NCI-H774 (cell line): ENCODE measurements around the gene SRM.
"Not testable (repeated sequence)": the region's sequence is repeated elsewhere in the genome, so short reads cannot be mapped to it uniquely, and the experiment has no call there.

ENCODE experiments used
- DNase-seq: peaks from one replicate; lab custom pipeline; 2025; lab: John Stamatoyannopoulos, UW

SRM gene

DNA sequence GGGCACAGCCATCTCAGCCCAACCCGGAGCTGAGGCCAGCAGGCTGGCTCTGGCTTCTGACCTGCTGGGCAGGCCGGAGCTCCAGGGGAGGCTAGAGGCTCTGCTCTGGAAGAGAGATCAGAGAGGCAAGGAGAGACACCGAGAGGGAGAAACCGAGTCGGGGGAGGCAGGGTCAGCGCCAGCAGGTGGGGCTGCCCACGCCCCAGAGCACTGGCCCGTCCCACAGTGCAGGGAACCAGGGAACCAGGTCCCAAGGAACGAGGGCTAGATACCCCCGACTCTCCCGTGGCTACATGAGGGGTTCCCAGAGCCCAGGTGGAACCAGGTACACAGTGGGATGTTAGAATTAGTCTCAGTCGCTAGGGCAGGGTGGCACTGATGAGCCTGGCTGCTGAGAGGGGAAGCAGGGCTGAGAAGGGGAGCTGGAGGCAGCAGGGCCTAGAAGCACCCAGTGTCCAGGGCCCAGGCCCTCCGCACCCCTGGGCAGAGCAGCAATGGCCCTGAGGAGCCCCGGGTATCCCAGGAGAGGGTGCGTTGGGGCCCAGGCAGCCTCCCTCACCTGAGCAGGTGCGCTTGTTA is 14.9 kb downstream of the SRM start:
- no peak for DNase-seq

DNA sequence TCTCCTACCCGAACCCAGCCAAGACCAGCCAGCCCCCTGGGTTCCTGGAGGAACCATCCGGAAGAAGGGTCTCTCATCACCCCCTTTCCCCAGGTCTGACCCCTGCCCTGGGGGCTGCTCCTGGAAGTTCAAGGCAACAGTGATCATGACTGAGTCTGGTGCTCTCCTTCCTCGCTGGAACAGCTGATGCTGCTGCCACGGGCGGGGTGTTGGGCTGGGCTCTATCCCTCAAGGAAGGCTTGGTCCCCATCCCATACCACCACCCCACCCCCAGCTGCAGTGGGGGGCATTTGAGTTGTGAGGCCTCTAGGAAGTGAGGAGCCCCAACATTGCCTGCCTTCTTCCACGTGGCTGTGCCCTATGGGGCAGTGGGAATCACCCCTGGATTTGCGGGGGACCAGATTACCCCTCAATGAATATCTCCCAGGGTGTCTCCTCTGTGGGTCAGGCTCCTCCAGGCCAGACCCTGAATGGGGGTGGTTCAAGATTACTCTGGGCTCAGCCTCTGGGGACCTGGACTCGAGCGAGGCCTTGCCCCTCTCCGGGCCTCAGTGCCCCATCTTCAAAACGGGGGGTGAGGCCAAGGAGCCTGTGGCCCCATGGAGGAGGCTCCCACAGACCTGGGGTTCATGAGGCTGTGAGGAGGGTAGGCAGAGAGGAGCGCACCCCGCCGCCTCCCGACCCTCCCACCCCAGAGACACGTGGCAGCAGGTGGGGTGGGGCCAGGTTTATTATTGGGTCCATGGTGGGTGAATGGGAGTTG is 15.6 kb downstream of the SRM start:
- DNase-seq = no peak

DNA sequence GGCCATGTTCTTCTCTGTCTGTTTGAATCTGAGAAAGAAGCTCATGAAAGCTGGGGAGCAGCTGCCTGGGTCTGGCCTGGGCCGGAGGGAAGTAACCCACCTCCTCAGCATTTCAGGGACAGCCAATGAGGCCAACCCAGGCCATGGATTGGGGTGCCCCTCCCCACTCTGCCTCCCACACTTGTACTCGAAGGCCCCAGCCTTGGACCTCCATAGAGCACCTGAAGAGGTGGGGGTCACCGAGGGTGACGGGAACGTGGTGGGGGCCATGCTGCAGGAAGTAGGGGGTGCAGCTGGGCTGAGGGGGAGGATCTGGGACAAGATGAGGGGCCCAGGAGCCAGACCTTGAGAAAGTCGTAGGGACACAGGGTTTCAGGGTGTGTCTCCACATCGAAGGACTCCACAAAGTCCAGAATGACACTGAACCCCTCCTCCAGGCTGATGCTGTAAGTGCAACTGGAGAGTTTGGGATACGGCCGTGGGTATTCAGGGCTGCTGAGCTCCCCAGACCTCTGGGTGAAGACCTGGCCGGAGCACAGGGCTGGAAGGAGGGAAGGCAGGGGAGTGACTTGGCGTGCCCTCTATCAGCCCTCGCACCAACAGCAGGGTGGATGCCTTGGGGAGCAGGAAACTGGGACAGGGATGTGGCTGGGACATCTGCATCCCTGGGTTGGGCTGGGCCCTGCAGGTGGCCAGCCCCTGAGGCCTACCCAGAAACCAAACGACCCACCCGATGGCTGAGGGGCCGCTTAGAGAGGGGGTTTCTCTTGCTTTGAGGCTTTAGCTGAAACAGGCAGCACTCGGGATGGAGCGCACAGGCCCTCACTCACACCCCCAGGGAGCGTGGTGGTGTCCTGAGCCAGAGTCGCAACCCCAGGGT is 16.6 kb downstream of the SRM start:
- no peak for DNase-seq

DNA sequence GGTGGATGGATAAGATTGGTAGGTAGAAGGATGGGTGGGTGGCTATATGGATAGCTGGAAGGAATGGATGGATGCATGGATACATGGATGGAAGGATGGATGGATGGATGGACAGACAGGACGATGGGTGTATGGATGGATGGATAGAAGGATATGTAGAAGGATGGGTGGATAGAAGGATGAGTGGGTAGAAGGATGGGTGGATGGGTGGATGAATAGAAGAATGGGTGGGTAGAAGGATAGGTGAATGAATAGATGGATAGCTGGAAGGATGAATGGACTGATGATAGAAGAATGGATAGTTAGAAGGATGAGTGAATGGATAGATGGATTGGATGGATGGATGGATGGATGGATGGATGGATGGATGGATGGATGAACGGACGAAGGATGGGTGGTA is 17.8 kb downstream of the SRM start:
- no peak for DNase-seq

DNA sequence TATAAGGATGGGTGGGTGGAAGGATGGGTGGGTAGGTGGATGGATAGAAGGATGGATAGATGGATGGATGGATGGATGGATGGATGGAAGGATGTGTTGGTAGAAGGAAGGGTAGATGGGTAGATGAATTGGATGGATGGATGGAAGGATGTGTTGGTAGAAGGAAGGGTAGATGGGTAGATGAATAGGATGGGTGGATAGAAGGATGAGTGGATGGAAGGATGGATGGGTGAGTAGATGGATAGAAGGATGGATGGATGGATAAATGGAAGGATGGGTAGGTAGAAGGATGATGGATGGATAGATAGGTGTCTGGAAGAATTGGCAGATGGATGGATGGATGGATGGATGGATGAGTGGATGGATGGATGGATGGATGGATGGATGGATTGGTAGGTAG is 18.8 kb downstream of the SRM start:
- no peak for DNase-seq

DNA sequence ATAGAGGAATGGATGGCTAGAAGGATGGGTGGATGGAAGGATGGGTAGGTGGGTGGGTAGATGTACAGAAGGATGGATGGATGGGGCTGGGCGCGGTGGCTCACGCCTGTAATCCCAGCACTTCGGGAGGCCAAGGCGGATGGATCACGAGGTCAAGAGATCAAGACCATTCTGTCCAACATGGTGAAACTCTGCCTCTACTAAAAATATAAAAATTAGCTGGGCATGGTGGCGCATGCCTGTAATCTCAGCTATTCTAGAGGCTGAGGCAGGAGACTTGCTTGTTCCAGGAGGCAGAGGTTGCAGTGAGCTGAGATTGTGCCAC is 19.8 kb downstream of the SRM start:
- not testable (repeated sequence) for DNase-seq

DNA sequence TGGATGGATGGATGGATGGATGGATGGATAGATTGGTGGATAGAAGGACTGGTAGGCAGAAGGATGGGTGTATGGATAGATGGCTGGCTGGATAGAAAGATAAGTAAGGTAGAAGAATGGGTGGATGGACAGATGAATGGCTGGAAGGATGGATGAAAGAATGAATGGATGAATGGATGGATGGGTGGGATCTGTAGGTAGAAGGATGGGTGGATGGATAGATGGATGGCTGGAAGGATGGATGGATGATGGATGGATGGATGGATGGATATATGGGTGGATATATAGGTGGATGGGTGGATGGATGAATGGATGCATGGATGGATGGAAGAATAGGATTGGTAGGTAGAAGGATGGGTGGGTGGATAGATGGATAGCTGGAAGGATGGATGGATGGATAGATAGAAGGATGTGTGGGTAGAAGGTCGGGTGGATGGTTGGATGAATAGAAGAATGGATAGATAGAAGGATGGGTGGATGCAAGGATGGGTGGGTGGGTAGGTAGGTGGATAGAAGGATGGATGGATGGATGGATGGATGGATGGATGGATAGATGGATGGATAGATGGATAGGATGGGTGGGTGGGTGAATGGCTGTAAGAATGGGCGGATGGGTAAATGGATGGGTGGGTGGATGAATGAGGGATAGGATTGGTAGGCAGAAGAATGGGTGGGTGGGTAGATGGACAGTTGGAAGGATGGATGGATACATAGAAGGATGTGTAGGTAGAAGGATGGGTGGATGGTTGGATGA is 20.3 kb downstream of the SRM start:
- DNase-seq = no peak

DNA sequence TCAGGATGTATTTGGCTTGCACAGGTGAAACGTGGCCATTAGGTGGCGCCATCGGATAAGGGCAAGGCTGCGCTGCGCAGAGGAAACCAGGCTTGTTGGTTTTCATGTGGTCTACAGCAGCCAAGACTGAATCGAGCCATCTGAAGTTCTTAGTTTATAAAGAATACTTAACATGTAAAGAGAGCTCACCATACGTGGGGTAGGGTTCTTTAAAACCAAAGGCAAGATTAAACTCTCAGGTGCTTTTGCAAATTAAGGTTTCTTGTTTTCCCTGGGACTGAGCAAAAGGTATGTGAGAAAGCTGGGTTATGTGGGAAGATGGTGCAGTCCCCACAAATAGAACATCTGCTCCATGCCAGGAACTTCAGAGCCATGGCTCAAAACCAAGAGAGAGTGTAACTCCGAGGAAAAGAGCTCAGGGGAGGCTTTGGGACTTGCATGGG is 22.1 kb downstream of the SRM start:
- peak; percentile 52 for DNase-seq

DNA sequence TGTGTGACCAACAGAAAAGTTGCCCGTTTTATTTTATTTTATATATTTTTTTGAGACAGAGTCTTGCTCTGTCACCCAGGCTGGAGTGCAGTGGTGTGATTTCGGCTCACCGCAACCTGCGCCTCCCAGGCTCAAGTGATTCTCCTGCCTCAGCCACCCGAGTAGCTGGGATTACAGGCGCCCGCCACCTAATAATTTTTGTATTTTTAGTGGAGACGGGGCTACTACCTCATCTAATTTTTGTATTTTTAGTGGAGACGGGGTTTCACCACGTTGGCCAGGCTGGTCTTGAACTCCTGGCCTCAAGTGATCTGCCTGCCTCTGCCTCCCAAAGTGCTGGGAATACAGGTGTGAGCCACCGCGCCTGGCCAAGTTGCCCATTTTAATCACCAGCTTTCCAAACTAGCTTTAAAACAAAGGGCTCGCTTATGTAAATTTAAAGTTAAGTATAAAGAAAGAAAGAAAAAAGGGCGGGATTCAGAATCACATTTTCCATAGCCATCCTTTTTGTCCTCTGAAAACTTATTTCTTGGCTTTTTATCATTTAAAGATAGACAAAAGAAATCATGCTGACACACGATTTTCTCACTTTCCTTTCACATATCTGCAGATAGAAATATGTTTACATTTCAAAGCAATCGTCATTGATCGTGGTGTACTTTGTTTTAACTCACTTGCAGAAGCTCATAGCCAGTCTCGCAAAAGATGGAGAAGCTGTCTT is 22.6 kb downstream of the SRM start:
- not testable (repeated sequence) for DNase-seq

DNA sequence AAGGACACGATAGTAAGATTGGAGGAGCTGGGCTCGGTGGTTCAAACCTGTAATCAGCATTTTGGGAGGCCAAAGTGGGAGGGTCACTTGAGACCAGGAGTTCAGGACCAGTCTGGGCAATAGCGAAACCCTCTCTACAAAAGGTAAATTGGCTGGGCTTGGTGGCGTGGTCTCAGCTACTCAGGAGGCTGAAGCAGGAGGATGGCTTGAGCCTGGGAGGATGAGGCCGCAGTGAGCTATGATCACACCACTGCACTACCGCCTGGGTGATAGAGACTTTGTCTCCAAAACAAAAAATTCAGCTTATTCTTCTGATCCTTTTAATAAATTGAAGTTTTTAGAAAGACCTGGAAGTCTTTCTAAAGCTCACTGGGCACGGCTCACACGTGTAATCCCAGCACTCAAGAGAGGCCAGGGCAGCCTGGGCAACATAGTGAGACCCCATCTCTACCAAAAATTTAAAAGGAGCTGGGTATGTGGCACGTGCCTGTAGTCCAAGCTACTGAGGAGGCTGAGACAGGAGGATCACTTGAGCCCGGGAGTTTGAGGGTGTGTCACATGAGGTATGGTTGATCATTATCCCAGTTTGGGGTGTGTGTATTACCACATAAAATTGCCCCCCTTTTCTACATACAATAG is 28.1 kb downstream of the SRM start:
- DNase-seq = no peak

DNA sequence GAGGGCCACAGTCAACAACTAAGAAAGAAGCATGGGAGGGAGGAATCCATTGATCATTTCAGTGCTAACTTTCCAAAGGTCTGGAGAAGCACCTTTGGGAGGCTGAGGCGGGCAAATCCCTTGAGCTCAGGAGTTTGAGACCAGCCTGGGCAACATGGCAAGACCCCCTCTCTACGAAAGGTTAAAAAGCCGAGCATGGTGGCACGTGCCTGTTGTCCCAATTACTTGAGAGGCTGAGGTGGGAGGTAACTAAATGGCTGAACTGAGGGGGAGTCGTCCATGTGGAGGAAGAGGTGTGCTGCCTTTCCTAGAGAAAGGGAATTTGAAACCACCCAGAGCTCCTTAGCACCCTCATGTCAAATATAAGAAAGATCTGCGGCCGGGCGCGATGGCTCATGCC is 29.0 kb downstream of the SRM start:
- DNase-seq = no peak

DNA sequence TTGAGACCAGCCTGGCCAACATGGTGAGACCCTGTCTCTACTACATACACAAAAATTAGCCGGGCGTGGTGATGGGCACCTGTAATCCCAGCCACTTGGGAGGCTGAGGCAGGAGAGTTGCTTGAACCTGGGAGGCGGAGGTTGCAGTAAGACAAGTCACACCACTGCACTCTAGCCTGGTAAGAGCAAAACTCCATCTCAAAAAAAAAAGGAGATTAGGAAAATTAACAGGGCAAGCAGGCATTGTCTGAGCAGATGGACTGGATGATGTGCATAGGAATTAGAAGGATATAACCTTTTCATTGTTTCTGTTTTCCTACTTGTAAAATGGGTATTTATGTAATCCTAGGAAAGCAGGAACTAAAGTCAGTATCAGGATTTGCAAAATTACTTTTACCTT is 31.8 kb downstream of the SRM start:
- DNase-seq = no peak

DNA sequence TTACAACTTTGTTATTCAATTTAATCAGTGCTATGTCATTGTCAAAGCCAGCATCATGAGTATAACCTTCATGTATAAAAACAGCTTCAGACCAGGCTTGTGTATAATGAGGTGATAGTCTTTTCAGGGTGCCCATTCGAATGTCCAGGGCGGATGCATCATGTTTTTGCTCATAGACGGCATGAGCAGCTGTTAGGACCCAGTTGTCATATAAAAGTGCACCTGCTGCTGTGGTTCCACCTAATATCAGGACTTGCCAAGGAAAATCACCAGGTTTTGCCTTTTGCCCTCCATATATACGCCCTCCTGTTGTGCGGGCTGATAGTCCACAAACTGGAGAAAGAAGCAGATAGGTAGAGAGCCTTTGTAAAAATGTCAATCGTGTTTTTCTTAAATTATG is 32.5 kb downstream of the SRM start:
- no peak for DNase-seq

DNA sequence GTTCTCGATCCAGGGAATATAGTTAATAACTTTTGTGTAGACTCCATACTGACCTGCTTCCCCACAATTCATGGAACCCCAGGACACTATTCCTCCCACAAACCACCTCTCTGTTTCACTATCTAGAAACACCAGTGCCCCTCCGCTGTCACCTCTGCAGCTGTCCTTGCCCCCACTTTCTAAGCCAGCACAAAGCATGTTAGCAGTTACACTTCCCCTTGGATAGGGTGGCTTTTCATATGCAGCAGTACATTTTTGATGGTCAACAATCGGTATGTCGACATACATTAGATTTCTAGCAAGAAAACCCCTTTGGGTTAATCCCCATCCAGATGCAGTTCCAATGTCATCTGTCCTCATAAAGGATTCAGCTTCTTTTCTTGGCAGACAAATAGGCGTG is 32.9 kb downstream of the SRM start:
- DNase-seq = no peak

DNA sequence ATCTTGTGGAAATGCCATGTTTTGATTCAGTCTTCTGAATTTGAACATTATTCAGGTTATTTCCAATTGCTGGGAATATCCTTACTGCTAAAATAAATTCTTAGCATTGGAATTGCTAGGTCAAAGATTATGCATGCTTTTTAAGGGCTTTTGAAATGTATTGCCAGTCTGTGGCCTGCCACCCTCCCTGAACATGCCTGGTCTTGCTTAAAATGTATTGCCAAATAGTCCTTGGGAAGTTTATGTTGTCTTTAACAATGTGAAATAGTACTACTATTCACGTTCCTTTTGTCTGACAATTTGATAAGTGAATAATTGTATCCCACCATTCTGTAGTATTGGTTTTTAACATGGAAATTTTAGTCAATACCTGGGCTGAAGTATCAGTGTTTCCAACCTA is 33.8 kb downstream of the SRM start:
- no peak for DNase-seq

DNA sequence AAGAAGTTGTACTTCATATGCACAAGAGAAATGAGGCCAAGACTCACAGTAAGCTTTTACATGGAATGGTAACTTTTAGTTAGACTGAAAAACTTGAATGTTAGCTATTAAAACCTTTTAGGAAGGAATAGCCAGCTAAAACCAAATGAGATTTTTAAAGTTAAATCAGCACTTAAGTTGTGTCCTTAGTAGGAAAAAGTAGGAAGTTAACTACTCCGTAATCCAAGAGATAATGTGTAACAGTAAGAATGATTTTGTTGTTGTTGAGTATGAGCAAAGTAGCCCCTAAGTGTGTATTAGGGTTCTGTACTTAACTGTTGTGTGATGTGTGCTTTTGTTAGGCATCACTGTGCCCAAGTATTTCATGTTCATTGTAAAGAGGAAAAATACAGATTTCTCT is 34.2 kb downstream of the SRM start:
- DNase-seq = no peak

DNA sequence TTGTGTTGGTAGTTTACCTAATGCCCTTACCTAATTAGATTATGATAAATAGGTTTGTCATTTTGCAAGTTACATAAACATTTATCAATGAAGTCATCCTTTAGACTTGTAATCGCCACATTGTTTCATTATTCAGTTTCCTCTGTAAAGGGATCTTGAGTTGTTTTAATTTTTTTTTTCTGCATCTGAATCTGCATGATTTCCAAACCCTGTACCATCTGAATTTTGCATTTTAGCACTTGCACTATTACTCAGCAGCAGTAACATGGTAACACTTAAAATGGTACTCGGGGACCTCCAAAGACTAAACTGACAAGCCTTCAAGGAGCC is 35.0 kb downstream of the SRM start:
- no peak for DNase-seq

DNA sequence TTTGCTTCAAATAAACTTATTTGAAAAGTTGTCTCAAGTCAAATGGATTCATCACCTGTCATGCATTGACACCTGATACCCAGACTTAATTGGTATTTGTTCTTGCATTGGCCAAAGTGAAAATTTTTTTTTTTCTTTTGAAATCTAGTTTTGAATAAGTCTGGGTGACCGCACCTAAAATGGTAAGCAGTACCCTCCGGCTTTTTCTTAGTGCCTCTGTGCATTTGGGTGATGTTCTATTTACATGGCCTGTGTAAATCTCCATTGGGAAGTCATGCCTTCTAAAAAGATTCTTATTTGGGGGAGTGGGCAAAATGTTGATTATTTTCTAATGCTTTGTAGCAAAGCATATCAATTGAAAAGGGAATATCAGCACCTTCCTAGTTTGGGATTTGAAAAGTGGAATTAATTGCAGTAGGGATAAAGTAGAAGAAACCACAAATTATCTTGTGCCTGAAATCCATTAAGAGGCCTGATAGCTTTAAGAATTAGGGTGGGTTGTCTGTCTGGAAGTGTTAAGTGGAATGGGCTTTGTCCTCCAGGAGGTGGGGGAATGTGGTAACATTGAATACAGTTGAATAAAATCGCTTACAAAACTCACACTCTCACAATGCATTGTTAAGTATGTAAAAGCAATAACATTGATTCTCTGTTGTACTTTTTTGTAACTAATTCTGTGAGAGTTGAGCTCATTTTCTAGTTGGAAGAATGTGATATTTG is 35.5 kb downstream of the SRM start:
- DNase-seq = no peak

DNA sequence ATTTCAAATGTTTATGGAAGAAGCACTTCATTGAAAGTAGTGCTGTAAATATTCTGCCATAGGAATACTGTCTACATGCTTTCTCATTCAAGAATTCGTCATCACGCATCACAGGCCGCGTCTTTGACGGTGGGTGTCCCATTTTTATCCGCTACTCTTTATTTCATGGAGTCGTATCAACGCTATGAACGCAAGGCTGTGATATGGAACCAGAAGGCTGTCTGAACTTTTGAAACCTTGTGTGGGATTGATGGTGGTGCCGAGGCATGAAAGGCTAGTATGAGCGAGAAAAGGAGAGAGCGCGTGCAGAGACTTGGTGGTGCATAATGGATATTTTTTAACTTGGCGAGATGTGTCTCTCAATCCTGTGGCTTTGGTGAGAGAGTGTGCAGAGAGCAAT is 36.6 kb downstream of the SRM start:
- no peak for DNase-seq

DNA sequence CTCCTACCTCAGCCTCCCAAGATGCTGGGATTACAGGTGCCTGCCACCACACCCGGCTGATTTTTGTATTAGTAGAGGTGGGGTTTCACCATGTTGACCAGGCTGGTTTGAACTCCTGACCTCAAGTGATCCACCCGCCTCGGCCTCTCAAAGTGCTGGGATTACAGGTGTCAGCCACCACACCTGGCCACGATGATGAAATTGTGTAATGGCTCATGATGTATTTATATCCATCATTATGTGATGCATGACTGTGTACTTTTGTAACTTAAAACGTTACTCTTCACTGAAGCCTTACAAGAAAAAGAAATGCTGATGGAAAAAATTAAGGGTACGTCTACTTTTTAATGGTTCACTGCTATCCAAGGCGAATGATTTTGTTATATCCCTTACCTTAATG is 39.8 kb downstream of the SRM start:
- no peak for DNase-seq

DNA sequence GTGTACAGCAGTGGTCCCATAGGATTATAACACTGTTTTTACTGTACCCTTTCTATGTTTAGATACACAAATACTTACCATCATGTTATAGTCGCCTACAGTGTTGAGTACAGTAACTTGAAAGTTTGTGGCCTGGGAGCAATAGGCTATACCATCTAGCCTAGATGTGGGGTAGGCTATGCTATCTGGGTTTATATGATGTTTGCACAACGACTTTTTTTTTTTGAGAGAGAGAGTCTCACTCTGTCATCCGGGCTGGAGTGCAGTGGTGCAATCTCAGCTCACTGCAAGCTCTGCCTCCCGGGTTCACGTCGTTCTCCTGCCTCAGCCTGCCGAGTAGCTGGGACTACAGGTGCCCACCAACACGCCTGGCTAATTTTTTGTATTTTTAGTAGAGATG is 40.5 kb downstream of the SRM start:
- not testable (repeated sequence) for DNase-seq
